Hepatocyte (in vitro differentiated cells): Measurements from ENCODE around the gene SWAP70.
"Not testable (repeated sequence)": the region's sequence is repeated elsewhere in the genome, so short reads cannot be mapped to it uniquely, and the experiment has no call there.

ENCODE experiments used
- CTCF ChIP-seq: fragments of 200-600 bp; sonication (generic); IDR thresholded peaks from 2 replicates; pipeline ENCODE4 v1.5.1; 2016; ENCODE audit warnings: antibody characterized with exemption, mild to moderate bottlenecking; ENCODE audit not compliant: poor library complexity
- EZH2 ChIP-seq: fragments of 200-600 bp; sonication (generic); IDR thresholded peaks from 2 replicates; pipeline ENCODE4 v1.6.1; 2016; ENCODE audit warnings: antibody characterized with exemption, mild to moderate bottlenecking, borderline replicate concordance

- not testable (repeated sequence) for TF ChIP-seq CTCF, EZH2
These were observed 79.6 kb downstream of the SWAP70 start for GRCh38 chr11:9743512-9743911.
